GM21576 (cell line): ENCODE data around the gene C3orf52.
A peak's percentile ranks its signal among the peaks of the same experiment; 100 is the strongest.

Experiments
- ATAC-seq: cut with Tn5 transposase; IDR thresholded peaks from one replicate; pipeline ENCODE4 v1.9.1; 2021; ENCODE audit warnings: mild to moderate bottlenecking, moderate library complexity; ENCODE audit not compliant: unreplicated experiment

C3orf52 gene

DNA sequence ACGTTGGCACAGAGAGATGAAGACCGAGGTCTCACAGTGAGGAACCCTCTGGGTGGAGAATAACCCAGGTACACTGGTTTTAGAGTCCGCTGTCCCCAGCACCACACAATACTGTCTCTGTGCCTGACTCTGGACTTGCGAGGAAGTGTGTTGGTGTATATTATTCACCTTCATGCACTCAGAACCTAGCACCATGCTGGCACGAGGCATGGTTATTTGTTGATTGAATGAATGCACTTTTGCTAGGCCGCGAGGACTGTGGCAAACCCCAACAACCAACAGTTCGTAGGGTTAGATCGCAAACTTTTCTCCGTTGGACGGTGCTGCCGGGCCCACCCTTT is 484 bp upstream of the C3orf52 start:
- no peak for ATAC-seq

- ATAC-seq: no peak
Observed at GRCh38 chr3:112086875-112087524, 811 bp downstream of the C3orf52 start.

GRCh38 chr3:112087746-112088145 is 1.6 kb downstream of the C3orf52 start:
- ATAC-seq: no peak

- ATAC-seq: no peak
Observed at GRCh38 chr3:112088944-112089343, 2.8 kb downstream of the C3orf52 start.

GRCh38 chr3:112089956-112090886 is 4.0 kb downstream of the C3orf52 start:
- no peak for ATAC-seq

GRCh38 chr3:112090887-112091586 is 4.8 kb downstream of the C3orf52 start:
- no peak for ATAC-seq

GRCh38 chr3:112092496-112093179 is 6.4 kb downstream of the C3orf52 start:
- peak; percentile 56 for ATAC-seq

GRCh38 chr3:112093180-112093522 is 7.0 kb downstream of the C3orf52 start:
- no peak for ATAC-seq

DNA sequence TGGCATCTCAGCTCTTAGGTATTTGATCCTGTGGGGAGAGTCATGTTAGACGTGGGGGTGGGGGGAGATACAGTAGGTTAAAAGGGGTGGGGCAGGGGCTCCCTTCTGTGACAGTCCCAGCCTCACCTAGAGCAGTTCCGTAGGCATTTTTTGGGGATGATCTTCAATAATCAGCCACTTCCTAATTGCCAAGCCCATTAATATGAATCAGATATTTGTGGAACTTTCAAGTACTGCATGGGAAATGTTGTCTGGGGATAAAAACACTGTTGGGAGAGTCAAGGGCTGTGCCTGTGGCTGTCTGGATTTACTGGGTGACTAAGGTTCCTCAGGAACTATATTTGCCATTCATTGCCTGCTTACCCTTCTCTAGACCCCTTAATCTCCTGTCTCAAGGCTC is 9.5 kb downstream of the C3orf52 start:
- no peak for ATAC-seq

GRCh38 chr3:112096176-112096575 is 10.0 kb downstream of the C3orf52 start:
- ATAC-seq: no peak

DNA sequence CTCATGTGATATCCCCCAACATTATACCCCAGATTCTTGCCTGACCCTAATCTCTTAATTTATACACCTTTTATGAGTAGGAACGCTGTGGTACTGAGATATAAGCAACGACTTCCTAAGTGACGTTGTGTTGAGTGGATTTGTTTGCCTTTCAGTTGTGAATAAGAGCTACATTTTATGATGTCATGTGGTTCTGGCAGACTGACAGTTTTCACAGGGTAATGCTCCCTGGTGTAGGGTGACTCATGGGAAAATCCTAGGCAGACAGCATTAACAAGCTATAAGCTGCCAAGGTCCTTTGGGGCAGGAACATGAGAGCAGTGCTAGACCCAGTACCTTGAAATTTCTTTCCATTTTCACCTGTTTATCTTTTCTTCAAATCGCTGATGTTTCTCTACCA is 11.2 kb downstream of the C3orf52 start:
- ATAC-seq: no peak

DNA sequence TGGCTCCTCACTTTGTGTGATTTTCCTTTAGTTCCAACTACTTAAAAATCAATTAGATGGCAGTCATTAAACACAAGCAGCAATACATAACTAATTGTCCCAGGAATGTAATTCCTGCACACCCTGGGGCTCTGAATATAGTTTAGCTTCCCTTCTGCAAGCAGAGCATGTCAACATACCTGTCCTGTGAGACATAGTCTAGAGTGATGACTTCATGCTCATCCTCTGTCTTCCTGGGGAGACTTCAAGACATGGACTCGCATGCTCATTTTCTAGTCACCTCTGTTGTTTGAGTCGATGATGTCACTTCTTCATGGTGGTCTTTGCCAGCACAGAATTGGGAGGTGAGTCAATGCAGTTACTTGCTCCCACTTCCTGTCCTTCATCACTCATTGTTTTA is 15.7 kb downstream of the C3orf52 start:
- ATAC-seq: no peak

DNA sequence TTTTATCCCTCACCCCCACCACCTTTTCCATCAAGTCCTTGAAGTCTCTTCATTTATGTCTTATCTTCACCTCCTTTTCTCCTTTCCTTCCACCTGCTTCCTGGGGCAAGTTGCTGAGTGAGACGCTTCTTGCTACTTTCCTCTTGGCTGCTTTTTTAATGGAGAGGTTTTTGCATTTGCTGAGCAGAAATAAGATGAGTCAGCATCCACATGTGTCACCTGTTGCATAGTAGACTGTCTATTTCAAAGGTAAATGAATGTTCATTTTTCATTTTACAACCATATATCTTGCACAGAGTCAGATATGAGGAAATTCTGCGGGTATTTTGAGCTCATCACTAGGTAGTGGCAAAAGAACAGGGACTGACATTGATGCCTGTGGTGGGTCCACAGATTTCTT is 18.6 kb downstream of the C3orf52 start:
- no peak for ATAC-seq

DNA sequence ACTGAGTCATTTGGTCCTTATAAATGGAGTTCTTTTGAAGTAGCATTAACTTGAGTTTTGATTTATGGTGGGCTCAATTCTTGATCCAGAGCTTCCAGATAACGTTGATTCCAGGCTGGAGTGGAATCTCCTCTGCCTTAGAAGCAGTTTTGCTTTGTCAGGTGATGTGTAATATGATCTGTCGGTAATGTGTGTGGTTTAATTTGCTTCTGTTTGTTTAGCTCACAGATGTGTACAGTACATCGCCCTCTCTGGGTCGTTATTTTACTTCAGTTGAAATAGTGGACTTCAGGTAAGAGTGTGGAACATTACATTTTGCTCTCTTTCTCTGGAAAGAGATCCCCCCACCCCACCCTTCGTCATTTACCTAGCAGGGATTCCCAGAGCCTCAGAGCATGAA is 23.1 kb downstream of the C3orf52 start:
- ATAC-seq: no peak

DNA sequence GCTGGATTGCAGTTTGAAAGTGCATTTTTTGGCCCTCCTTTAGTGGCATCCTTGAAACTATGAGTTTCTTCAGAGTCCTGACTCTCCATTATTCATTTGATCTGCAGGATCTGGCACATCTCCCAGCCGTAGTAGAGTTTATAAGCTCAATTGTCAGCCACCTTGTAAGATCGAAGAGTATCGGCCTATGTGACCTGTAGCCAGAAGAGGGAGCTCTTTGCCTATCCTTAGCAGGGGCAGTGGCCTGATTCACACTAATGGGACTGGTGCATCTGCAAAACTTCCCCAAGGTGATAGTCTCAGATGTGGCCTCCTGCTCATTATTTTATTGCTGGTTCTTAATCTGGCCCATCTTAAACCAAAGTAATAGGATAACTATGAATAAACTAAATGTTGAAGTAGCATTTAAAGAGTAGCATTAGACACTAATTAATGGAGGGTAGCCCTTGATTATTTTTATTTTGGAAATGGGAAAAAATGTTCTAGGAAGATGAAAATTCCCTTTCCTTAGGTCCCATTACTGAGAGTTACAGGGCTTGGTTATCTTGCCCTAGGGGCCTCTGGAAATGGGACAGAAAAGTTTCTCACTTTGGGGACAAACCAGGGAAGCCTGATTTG is 25.7 kb downstream of the C3orf52 start:
- peak; percentile 49 for ATAC-seq

- ATAC-seq: peak; percentile 22
Observed at GRCh38 chr3:112114576-112115160, 28.5 kb downstream of the C3orf52 start.

DNA sequence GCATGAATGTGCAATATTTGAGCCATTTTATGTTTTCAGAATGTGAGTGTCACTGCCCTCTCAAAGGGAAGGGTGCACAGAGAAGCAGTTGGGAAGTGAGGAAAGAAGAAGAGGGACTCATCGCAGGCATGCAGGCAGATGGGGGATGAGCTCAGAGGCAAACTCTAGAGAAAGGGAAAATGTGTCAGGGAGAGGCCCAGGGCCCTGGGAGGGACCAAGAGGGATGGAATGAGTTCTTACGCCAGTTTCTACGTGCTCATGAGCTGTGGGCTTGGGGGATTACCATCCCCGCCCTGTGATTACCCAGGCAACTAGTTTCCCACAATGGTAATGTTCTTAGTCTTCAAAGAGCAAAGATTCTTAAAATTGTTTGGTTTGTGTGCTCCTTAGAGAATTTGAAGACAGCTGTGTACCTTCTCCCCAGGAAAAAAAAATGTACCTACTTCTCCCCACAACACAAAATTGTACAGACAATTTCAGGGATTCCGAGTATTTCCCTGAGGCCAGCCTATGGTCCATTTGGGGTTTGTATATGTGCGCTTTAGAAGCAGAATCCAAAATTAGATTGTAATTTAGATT is 29.1 kb downstream of the C3orf52 start:
- ATAC-seq: peak; percentile 28

DNA sequence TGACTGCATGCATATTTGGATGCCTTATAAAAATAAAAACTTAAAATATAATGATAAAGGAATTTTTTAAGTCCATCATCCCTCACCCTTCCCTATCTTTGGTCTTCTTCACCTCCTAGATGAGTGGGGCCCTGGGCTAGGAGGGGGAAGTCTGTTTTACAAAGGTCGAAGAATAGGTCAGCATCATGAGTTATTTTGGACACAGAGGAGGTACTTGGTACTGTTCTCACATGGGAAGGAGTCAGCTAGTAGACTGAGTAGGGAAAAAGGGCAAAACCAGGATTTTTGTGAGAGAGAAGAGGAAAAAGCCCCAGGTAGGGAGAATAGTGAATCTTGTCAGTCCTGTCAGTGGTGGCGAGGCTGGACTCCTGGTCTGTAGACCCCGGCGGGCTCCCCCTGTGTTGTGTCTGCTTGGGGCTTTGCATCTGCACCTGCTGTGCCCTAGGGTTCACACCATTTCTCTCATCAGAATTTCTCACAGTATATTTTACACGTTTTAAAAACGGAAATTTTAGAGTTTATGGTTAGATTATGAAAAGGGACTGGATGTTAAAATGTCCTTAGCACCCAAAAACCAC is 29.7 kb downstream of the C3orf52 start:
- no peak for ATAC-seq

DNA sequence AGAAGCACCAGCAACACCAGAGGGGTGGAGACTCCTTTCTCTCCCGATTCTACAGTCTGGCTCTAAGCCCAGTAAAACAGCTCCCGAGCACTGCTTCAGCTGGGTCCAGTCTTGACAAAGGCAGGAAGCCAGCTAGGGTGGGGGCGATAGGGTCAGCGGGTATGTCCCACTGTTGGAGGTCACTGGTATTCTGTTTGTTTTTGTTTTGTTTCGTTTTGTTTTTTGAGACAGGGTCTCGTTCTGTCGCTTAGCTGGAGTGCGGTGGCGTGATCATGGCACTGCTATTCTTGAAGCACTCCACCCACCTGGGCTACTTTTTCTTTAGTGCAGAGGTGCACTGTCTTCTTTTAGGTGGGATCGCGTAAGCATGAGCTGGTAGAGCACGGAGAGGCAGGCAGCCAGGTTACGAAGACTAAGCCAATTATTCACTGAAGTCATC is 30.6 kb downstream of the C3orf52 start:
- no peak for ATAC-seq

- ATAC-seq: no peak
Observed at GRCh38 chr3:112117415-112117814, 31.2 kb downstream of the C3orf52 start.
